Gastroesophageal sphincter (tissue), 4 donors: Measurements from ENCODE around the gene XRRA1. TPM values are rescaled to one million over a fixed set of nuclear protein-coding genes. Genes with fewer than 3 reads are reported as not detected.

Experiments used
- ATAC-seq: fragments of 150-250 bp; one replicate; pipeline ENCODE4 v1.9.1; 2016; ENCODE audit warnings: mild to moderate bottlenecking, moderate library complexity
- H3K27ac ChIP-seq, 4 donors: fragments of 200-600 bp; sonication (generic) in 3 of 4; 1 replicate in 3 of 4; 2 replicates in 1 of 4; pipeline ENCODE4 v1.5.1; 2016 to 2019
- H3K27me3 ChIP-seq: fragments of 200-600 bp; sonication (generic); one replicate; pipeline ENCODE4 v1.5.1; 2019
- H3K36me3 ChIP-seq, 2 donors: fragments of 200-600 bp; sonication (generic); one replicate each; pipeline ENCODE4 v1.5.1; 2019; ENCODE audit warnings: control low read depth in 1 of 2
- H3K4me1 ChIP-seq, 3 donors: fragments of 200-600 bp; sonication (generic); 1 replicate in 2 of 3; 2 replicates in 1 of 3; pipeline ENCODE4 v1.5.1; 2016 to 2019; ENCODE audit warnings: control low read depth in 2 of 3
- H3K4me3 ChIP-seq, 2 donors: fragments of 200-600 bp; sonication (generic); one replicate each; pipeline ENCODE4 v1.5.1; 2019; ENCODE audit warnings: mild to moderate bottlenecking in 1 of 2, moderate library complexity in 1 of 2
- H3K9me3 ChIP-seq, 3 donors: fragments of 200-600 bp; sonication (generic); one replicate each; pipeline ENCODE4 v1.5.1; 2017 to 2019; ENCODE audit warnings: control low read depth in 2 of 3
- CTCF ChIP-seq, 4 experiments: fragments of 200-600 bp in 2 of 4; fragments of 450-650 bp in 2 of 4; sonication (generic) in 1 of 4; IDR thresholded peaks; one replicate each; pipeline ENCODE4 v1.5.1; 2017 to 2019; ENCODE audit warnings: antibody characterized with exemption in 4 of 4, mild to moderate bottlenecking in 2 of 4, moderate library complexity in 2 of 4
- EP300 ChIP-seq: sonication (generic); formaldehyde crosslinking; IDR thresholded peaks from one replicate; pipeline ENCODE4 v1.6.1; 2017; ENCODE audit warnings: antibody characterized with exemption, mild to moderate bottlenecking
- POLR2A ChIP-seq, 2 donors: fragments of 450-650 bp; IDR thresholded peaks; one replicate each; pipeline ENCODE4 v1.6.1; 2017; ENCODE audit warnings: antibody characterized with exemption in 2 of 2, mild to moderate bottlenecking in 2 of 2, moderate library complexity in 1 of 2
- POLR2AphosphoS5 ChIP-seq: sonication (generic); formaldehyde crosslinking; IDR thresholded peaks from one replicate; pipeline ENCODE4 v1.6.1; 2017; ENCODE audit warnings: antibody characterized with exemption
- WGBS, 2 donors: methylation state at CpG; one replicate each; pipeline ENCODE4 v1.1.5; 2018; ENCODE audit warnings: low coverage in 1 of 2; 5-methylcytosine and 5-hydroxymethylcytosine counted together
- total RNA-seq, 4 donors: library from RNA; depleted of rRNA; stranded (reverse); fragments of >200 nt; gene quantifications; one replicate each; pipeline ENCODE4 v1.1.0, GENCODE V29; 2016

The XRRA1 gene
- total RNA-seq, 4 donors from 2014 or later = 9.6 to 33.0 (median 12.6) TPM

- H3K27me3 ChIP-seq = no peaks in the 10 kb centered on the region
- no peak overlapping the region for H3K27ac ChIP-seq
- no peak overlapping the region for H3K4me3 ChIP-seq
- no peak for ATAC-seq
- H3K4me1 ChIP-seq = peaks cover 0 to 7% (median 0%) of the 10 kb centered on the region in 3 donors
- WGBS, 2 donors = 63 to 90% methylated on average over 2 of the region's 2 CpGs
- H3K36me3 ChIP-seq = peaks cover 0 to 83% of the 10 kb centered on the region in 2 donors
- no peaks in the 10 kb centered on the region for H3K9me3 ChIP-seq
- no peak for TF ChIP-seq EP300
- TF ChIP-seq POLR2A (IDR thresholded peaks at IDR 0.05) = no peak
- no peak for TF ChIP-seq POLR2AphosphoS5
- no peak for TF ChIP-seq CTCF (IDR thresholded peaks at IDR 0.05)
Observed at GRCh38 chr11:74932797-74933196, 16.1 kb downstream of the XRRA1 start.

- WGBS, 2 donors = 51 to 57% methylated on average over 1 to 3 of the region's 5 CpGs
- H3K27me3 ChIP-seq = no peaks in the 10 kb centered on the region
Observed at GRCh38 chr11:74932169-74932568, 16.7 kb downstream of the XRRA1 start.

GRCh38 chr11:74929431-74930363 is 19.2 kb downstream of the XRRA1 start:
- WGBS, 2 donors = 45 to 57% methylated on average over 7 to 8 of the region's 8 CpGs
- H3K36me3 ChIP-seq = peaks cover 0 to 75% of the 10 kb centered on the region in 2 donors
- H3K27me3 ChIP-seq = no peaks in the 10 kb centered on the region
- no peak overlapping the region for H3K4me3 ChIP-seq
- H3K4me1 ChIP-seq = no peaks in the 10 kb centered on the region
- no peaks in the 10 kb centered on the region for H3K9me3 ChIP-seq
- no peak overlapping the region for H3K27ac ChIP-seq
- no peak for TF ChIP-seq POLR2AphosphoS5
- TF ChIP-seq CTCF (IDR thresholded peaks at IDR 0.05) = peak; percentile 71 to 86 (median 79)
- ATAC-seq = peak; percentile 79

More at GRCh38 chr11:74932169-74932568, 16.7 kb downstream of the XRRA1 start:
- TF ChIP-seq POLR2A (IDR thresholded peaks at IDR 0.05) (no peak), CTCF (IDR thresholded peaks at IDR 0.05) (no peak), EP300 (no peak)
- Histone ChIP-seq H3K4me3 (no peak overlapping the region), H3K4me1 (peaks cover 0 to 7% (median 0%) of the 10 kb centered on the region in 3 donors), H3K9me3 (no peaks in the 10 kb centered on the region), H3K27ac (no peak overlapping the region), H3K36me3 (peaks cover 0 to 88% of the 10 kb centered on the region in 2 donors)
- no peak for ATAC-seq

- peaks cover 0 to 57% of the 10 kb centered on the region in 2 donors for H3K36me3 ChIP-seq
- no peaks in the 10 kb centered on the region for H3K4me1 ChIP-seq
- H3K27me3 ChIP-seq = no peaks in the 10 kb centered on the region
- no peak overlapping the region for H3K4me3 ChIP-seq
- H3K27ac ChIP-seq = no peak overlapping the region
- no peaks in the 10 kb centered on the region for H3K9me3 ChIP-seq
- TF ChIP-seq POLR2A (IDR thresholded peaks at IDR 0.05) (no peak), POLR2AphosphoS5 (no peak), CTCF (IDR thresholded peaks at IDR 0.05) (no peak), EP300 (no peak)
- no peak for ATAC-seq
Observed at GRCh38 chr11:74927496-74927895, 21.4 kb downstream of the XRRA1 start.
